Measurements from ENCODE around the gene DCXR. TPM values are rescaled to one million over a fixed set of nuclear protein-coding genes. Genes with fewer than 3 reads are reported as not detected.

DCXR gene
- total and polyA plus RNA-seq, 2 of the 13 experiments (the other 11 are each of a cell fraction or from before 2014, with no cell fraction given), result 287 to 311 TPM

- TF ChIP-seq GLI4 (CRISPR knock-in tag; IDR thresholded peaks at IDR 0.05; ENCODE audit: borderline replicate concordance), result peak; percentile 92; the same call in 1 of the 2 replicates
- peak; percentile 72; the same call in 1 of the 2 replicates for TF ChIP-seq ZNF777 (CRISPR knock-in tag; IDR thresholded peaks at IDR 0.05)
- TF ChIP-seq ZNF253 (CRISPR knock-in tag; IDR thresholded peaks at IDR 0.05; ENCODE audit: borderline replicate concordance), result no peak
- TF ChIP-seq ZKSCAN5 (CRISPR knock-in tag; IDR thresholded peaks at IDR 0.05), result no peak
- TF ChIP-seq YEATS2 (CRISPR knock-in tag; IDR thresholded peaks at IDR 0.05; ENCODE audit: borderline replicate concordance), result peak; percentile 94
- TF ChIP-seq, protein P1, sequence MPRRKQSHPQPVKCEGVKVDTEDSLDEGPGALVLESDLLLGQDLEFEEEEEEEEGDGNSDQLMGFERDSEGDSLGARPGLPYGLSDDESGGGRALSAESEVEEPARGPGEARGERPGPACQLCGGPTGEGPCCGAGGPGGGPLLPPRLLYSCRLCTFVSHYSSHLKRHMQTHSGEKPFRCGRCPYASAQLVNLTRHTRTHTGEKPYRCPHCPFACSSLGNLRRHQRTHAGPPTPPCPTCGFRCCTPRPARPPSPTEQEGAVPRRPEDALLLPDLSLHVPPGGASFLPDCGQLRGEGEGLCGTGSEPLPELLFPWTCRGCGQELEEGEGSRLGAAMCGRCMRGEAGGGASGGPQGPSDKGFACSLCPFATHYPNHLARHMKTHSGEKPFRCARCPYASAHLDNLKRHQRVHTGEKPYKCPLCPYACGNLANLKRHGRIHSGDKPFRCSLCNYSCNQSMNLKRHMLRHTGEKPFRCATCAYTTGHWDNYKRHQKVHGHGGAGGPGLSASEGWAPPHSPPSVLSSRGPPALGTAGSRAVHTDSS (CRISPR knock-in tag; conservative IDR thresholded peaks at IDR 0.05), result no peak
- TF ChIP-seq RERE (CRISPR knock-in tag; IDR thresholded peaks at IDR 0.05; ENCODE audit: low read depth), result 0 out of 2 replicates have a peak, but pooled peaks have one; percentile 45
- TF ChIP-seq ZNF20 (CRISPR knock-in tag; IDR thresholded peaks at IDR 0.05), result no peak
- TF ChIP-seq CHD4 (IDR thresholded peaks at IDR 0.05; ENCODE audit: borderline replicate concordance, low read length), result 0 out of 2 replicates have a peak, but pooled peaks have one; percentile 46
- peak; percentile 91 for TF ChIP-seq TARDBP (CRISPR knock-in tag; IDR thresholded peaks at IDR 0.05)
- TF ChIP-seq U2AF2 (IDR thresholded peaks at IDR 0.05; ENCODE audit: low read depth, low read length), result 0 out of 2 replicates have a peak, but pooled peaks have one; percentile 32
- no peak for TF ChIP-seq TAF15 (IDR thresholded peaks at IDR 0.05; ENCODE audit: low read depth, low read length, poor library complexity, severe bottlenecking)
- TF ChIP-seq, protein P2, sequence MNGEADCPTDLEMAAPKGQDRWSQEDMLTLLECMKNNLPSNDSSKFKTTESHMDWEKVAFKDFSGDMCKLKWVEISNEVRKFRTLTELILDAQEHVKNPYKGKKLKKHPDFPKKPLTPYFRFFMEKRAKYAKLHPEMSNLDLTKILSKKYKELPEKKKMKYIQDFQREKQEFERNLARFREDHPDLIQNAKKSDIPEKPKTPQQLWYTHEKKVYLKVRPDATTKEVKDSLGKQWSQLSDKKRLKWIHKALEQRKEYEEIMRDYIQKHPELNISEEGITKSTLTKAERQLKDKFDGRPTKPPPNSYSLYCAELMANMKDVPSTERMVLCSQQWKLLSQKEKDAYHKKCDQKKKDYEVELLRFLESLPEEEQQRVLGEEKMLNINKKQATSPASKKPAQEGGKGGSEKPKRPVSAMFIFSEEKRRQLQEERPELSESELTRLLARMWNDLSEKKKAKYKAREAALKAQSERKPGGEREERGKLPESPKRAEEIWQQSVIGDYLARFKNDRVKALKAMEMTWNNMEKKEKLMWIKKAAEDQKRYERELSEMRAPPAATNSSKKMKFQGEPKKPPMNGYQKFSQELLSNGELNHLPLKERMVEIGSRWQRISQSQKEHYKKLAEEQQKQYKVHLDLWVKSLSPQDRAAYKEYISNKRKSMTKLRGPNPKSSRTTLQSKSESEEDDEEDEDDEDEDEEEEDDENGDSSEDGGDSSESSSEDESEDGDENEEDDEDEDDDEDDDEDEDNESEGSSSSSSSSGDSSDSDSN (CRISPR knock-in tag; IDR thresholded peaks at IDR 0.05), result peak; percentile 83
- peak; percentile 89 for TF ChIP-seq YY1 (IDR thresholded peaks at IDR 0.05; ENCODE audit: insufficient read depth, insufficient replicate concordance, low read depth, low read length)
- TF ChIP-seq TSC22D2 (CRISPR knock-in tag; IDR thresholded peaks at IDR 0.05; ENCODE audit: borderline replicate concordance), result peak; percentile 87
- peak; percentile 83 for TF ChIP-seq PTBP1 (IDR thresholded peaks at IDR 0.05; ENCODE audit: low read depth, low read length, poor library complexity, severe bottlenecking)
- TF ChIP-seq, protein P3, sequence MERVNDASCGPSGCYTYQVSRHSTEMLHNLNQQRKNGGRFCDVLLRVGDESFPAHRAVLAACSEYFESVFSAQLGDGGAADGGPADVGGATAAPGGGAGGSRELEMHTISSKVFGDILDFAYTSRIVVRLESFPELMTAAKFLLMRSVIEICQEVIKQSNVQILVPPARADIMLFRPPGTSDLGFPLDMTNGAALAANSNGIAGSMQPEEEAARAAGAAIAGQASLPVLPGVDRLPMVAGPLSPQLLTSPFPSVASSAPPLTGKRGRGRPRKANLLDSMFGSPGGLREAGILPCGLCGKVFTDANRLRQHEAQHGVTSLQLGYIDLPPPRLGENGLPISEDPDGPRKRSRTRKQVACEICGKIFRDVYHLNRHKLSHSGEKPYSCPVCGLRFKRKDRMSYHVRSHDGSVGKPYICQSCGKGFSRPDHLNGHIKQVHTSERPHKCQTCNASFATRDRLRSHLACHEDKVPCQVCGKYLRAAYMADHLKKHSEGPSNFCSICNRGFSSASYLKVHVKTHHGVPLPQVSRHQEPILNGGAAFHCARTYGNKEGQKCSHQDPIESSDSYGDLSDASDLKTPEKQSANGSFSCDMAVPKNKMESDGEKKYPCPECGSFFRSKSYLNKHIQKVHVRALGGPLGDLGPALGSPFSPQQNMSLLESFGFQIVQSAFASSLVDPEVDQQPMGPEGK (CRISPR knock-in tag; IDR thresholded peaks at IDR 0.05), result peak; percentile 76
Observed at GRCh38 chr17:82065638-82066303, 28.3 kb upstream of the DCXR start, which contains the start of gene DUS1L (continued).
